WTC11 (cell line): Measurements from ENCODE around the gene UBE3C. TPM values are rescaled to one million over a fixed set of nuclear protein-coding genes. Genes with fewer than 3 reads are reported as not detected.

ENCODE experiments used
- ATAC-seq: fragments of 200-7000 bp; cut with Tn5 transposase; 2 replicates; pipeline ENCODE4 v1.10.0; 2021; ENCODE audit warnings: mild to moderate bottlenecking, moderate library complexity
- CTCF ChIA-PET: fragments of 300-600 bp; sonication (Branson Sonifier 250); formaldehyde crosslinking; loops from one replicate; lab custom pipeline; 2021; ENCODE audit warnings: antibody characterized with exemption; lab: Charles Lee
- POLR2A ChIA-PET: fragments of 350-600 bp; sonication (Branson Sonifier 250); formaldehyde crosslinking; loops from one replicate; lab custom pipeline; 2021; ENCODE audit warnings: antibody characterized with exemption; lab: Charles Lee
- DNase-seq: peaks from one replicate; pipeline ENCODE4 v3.0.0; 2021; ENCODE audit warnings: low spot score
- H3K27ac Mint-ChIP-seq: 2 replicates; pipeline ENCODE4 v1.8.0; 2021; ENCODE audit warnings: mixed read lengths
- H3K27me3 Mint-ChIP-seq: 2 replicates; pipeline ENCODE4 v1.8.0; 2021; ENCODE audit warnings: low read depth, mild to moderate bottlenecking, moderate library complexity, mixed read lengths
- H3K36me3 Mint-ChIP-seq: 2 replicates; pipeline ENCODE4 v1.8.0; 2021; ENCODE audit warnings: mixed read lengths
- H3K4me1 Mint-ChIP-seq: 2 replicates; pipeline ENCODE4 v1.8.0; 2022; ENCODE audit warnings: mixed read lengths
- H3K4me3 Mint-ChIP-seq: 2 replicates; pipeline ENCODE4 v1.8.0; 2021; ENCODE audit warnings: mild to moderate bottlenecking, moderate library complexity, mixed read lengths
- H3K9me3 Mint-ChIP-seq: 2 replicates; pipeline ENCODE4 v1.8.0; 2021; ENCODE audit warnings: mixed read lengths
- ELF4 ChIP-seq: sonication (generic); formaldehyde crosslinking; IDR thresholded peaks from 2 replicates; pipeline ENCODE4 v1.8.1; 2022; ENCODE audit warnings: low read depth, mild to moderate bottlenecking, moderate library complexity, missing genetic modification reagents
- FOXK1 ChIP-seq: sonication (generic); formaldehyde crosslinking; IDR thresholded peaks from 2 replicates; pipeline ENCODE4 v1.8.0; 2022; ENCODE audit warnings: mild to moderate bottlenecking, moderate library complexity, missing genetic modification reagents
- FOXP1 ChIP-seq: sonication (generic); formaldehyde crosslinking; IDR thresholded peaks from 2 replicates; pipeline ENCODE4 v1.8.0; 2022; ENCODE audit warnings: missing genetic modification reagents, mild to moderate bottlenecking, moderate library complexity, borderline replicate concordance
- KAT7 ChIP-seq: sonication (generic); formaldehyde crosslinking; IDR thresholded peaks from 2 replicates; pipeline ENCODE4 v1.8.1; 2023; ENCODE audit warnings: missing genetic modification reagents, mild to moderate bottlenecking, borderline replicate concordance
- MYBL2 ChIP-seq: sonication (generic); formaldehyde crosslinking; IDR thresholded peaks from 2 replicates; pipeline ENCODE4 v1.8.1; 2023; ENCODE audit warnings: mild to moderate bottlenecking, moderate library complexity, missing genetic modification reagents
- NFATC4 ChIP-seq: fragments of 250-450 bp; sonication (Bioruptor Pico); IDR thresholded peaks from 2 replicates; pipeline ENCODE4 v1.9.0; 2021; ENCODE audit warnings: mild to moderate bottlenecking
- NFE2L1 ChIP-seq: sonication (generic); formaldehyde crosslinking; IDR thresholded peaks from 2 replicates; pipeline ENCODE4 v1.8.1; 2023; ENCODE audit warnings: missing genetic modification reagents
- NR2C2 ChIP-seq: sonication (generic); formaldehyde crosslinking; IDR thresholded peaks from 2 replicates; pipeline ENCODE4 v1.8.0; 2022; ENCODE audit warnings: mild to moderate bottlenecking, missing genetic modification reagents
- NR3C1 ChIP-seq: sonication (generic); formaldehyde crosslinking; conservative IDR thresholded peaks from 2 replicates; pipeline ENCODE4 v1.8.1; 2023; ENCODE audit warnings: low read depth, mild to moderate bottlenecking, missing genetic modification reagents
- RELA ChIP-seq: sonication (generic); formaldehyde crosslinking; IDR thresholded peaks from 2 replicates; pipeline ENCODE4 v1.8.1; 2022; ENCODE audit warnings: missing genetic modification reagents, mild to moderate bottlenecking, borderline replicate concordance
- SOX15 ChIP-seq: fragments of 250-450 bp; sonication (Bioruptor Pico); IDR thresholded peaks from 2 replicates; pipeline ENCODE4 v1.9.0; 2021; ENCODE audit warnings: mild to moderate bottlenecking
- TEAD4 ChIP-seq: sonication (generic); formaldehyde crosslinking; IDR thresholded peaks from 2 replicates; pipeline ENCODE4 v1.8.0; 2022; ENCODE audit warnings: mild to moderate bottlenecking, missing genetic modification reagents
- ZNF138 ChIP-seq: sonication (generic); formaldehyde crosslinking; conservative IDR thresholded peaks from 2 replicates; pipeline ENCODE4 v1.8.1; 2022; ENCODE audit warnings: mild to moderate bottlenecking, moderate library complexity, missing genetic modification reagents
- ZNF317 ChIP-seq: sonication (generic); formaldehyde crosslinking; IDR thresholded peaks from 2 replicates; pipeline ENCODE4 v1.8.1; 2023; ENCODE audit warnings: low read depth, mild to moderate bottlenecking, moderate library complexity, missing genetic modification reagents, borderline replicate concordance
- ZNF396 ChIP-seq: fragments of 250-450 bp; sonication (Bioruptor Pico); IDR thresholded peaks from 2 replicates; pipeline ENCODE4 v1.8.0; 2021; ENCODE audit warnings: mild to moderate bottlenecking, moderate library complexity, borderline replicate concordance
- ZNF423 ChIP-seq: fragments of 250-450 bp; sonication (Bioruptor Pico); IDR thresholded peaks from 2 replicates; pipeline ENCODE4 v2.1.2; 2022; ENCODE audit warnings: mild to moderate bottlenecking, moderate library complexity
- total RNA-seq: library from RNA; stranded (reverse); gene quantifications from 3 replicates; pipeline ENCODE4 v1.2.3, GENCODE V29; 2021
- TF ChIP-seq, protein P1 (sequence below): sonication (generic); formaldehyde crosslinking; conservative IDR thresholded peaks from 2 replicates; pipeline ENCODE4 v1.8.1; 2023; ENCODE audit warnings: mild to moderate bottlenecking, low read depth, missing genetic modification reagents, moderate library complexity
- TF ChIP-seq, protein P2 (sequence below): sonication (generic); formaldehyde crosslinking; IDR thresholded peaks from 2 replicates; pipeline ENCODE4 v1.8.1; 2022; ENCODE audit warnings: mild to moderate bottlenecking, moderate library complexity, missing genetic modification reagents
- TF ChIP-seq, protein P3 (sequence below): fragments of 250-450 bp; sonication (Bioruptor Pico); IDR thresholded peaks from 2 replicates; pipeline ENCODE4 v2.1.2; 2022; ENCODE audit warnings: mild to moderate bottlenecking, moderate library complexity
- TF ChIP-seq, protein P4 (sequence below): fragments of 250-450 bp; sonication (Bioruptor Pico); IDR thresholded peaks from 2 replicates; pipeline ENCODE4 v1.9.0; 2021; ENCODE audit warnings: moderate library complexity, mild to moderate bottlenecking, inconsistent platforms, borderline replicate concordance
- TF ChIP-seq, protein P5 (sequence below): sonication (generic); formaldehyde crosslinking; IDR thresholded peaks from 2 replicates; pipeline ENCODE4 v1.8.1; 2023; ENCODE audit warnings: mild to moderate bottlenecking, moderate library complexity, missing genetic modification reagents
- TF ChIP-seq, protein P6 (sequence below): sonication (generic); formaldehyde crosslinking; IDR thresholded peaks from 2 replicates; pipeline ENCODE4 v1.8.1; 2022; ENCODE audit warnings: missing genetic modification reagents, borderline replicate concordance
- TF ChIP-seq, protein P7 (sequence below): fragments of 250-450 bp; sonication (Bioruptor Pico); IDR thresholded peaks from 2 replicates; pipeline ENCODE4 v1.9.0; 2021; ENCODE audit warnings: mild to moderate bottlenecking

Gene UBE3C
- total RNA-seq, 1 experiment from 2014 or later: 59.7 TPM

DNA sequence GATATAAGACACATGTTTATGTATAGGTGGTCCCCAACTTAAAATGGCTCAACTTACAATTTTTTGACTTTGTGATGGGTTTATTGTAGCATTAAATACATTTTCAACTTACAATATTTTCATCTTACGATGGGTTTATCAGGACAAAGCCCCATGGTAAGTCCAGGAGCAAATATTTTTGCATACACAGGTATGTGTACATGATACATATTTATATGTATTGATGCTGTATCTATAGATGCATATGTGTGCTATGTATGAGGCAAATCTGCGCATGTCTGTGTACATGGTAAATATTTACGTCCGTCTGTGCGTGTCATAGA lies 664 bp upstream of the UBE3C start:
- ChIA-PET POLR2A (interaction anchor here (0.6 to 0.7 kb wide), 2 partner anchors 245 to 434 kb away, joined by 3 read pairs; partner anchors contain the start of gene LMBR1), CTCF (interaction anchor here (0.5 to 0.7 kb wide), 2 partner anchors 239 to 260 kb away, joined by 3 to 6 read pairs; no protein-coding TSS in a partner anchor)
- ATAC-seq (no peak), DNase-seq (no peak)
- TF ChIP-seq TEAD4 (no peak), NR2C2 (CRISPR knock-in tag) (no peak), ZNF317 (CRISPR knock-in tag) (no peak), NFATC4 (CRISPR knock-in tag) (no peak), KAT7 (CRISPR knock-in tag) (no peak), ZNF138 (no peak), RELA (CRISPR knock-in tag) (no peak), NFE2L1 (CRISPR knock-in tag) (no peak), FOXP1 (no peak), ZNF423 (CRISPR knock-in tag) (no peak), ELF4 (no peak)
- TF ChIP-seq, protein P1, sequence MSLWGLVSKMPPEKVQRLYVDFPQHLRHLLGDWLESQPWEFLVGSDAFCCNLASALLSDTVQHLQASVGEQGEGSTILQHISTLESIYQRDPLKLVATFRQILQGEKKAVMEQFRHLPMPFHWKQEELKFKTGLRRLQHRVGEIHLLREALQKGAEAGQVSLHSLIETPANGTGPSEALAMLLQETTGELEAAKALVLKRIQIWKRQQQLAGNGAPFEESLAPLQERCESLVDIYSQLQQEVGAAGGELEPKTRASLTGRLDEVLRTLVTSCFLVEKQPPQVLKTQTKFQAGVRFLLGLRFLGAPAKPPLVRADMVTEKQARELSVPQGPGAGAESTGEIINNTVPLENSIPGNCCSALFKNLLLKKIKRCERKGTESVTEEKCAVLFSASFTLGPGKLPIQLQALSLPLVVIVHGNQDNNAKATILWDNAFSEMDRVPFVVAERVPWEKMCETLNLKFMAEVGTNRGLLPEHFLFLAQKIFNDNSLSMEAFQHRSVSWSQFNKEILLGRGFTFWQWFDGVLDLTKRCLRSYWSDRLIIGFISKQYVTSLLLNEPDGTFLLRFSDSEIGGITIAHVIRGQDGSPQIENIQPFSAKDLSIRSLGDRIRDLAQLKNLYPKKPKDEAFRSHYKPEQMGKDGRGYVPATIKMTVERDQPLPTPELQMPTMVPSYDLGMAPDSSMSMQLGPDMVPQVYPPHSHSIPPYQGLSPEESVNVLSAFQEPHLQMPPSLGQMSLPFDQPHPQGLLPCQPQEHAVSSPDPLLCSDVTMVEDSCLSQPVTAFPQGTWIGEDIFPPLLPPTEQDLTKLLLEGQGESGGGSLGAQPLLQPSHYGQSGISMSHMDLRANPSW: no peak
- TF ChIP-seq, protein P2, sequence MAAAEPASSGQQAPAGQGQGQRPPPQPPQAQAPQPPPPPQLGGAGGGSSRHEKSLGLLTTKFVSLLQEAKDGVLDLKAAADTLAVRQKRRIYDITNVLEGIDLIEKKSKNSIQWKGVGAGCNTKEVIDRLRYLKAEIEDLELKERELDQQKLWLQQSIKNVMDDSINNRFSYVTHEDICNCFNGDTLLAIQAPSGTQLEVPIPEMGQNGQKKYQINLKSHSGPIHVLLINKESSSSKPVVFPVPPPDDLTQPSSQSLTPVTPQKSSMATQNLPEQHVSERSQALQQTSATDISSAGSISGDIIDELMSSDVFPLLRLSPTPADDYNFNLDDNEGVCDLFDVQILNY (CRISPR knock-in tag): no peak
- TF ChIP-seq, protein P3, sequence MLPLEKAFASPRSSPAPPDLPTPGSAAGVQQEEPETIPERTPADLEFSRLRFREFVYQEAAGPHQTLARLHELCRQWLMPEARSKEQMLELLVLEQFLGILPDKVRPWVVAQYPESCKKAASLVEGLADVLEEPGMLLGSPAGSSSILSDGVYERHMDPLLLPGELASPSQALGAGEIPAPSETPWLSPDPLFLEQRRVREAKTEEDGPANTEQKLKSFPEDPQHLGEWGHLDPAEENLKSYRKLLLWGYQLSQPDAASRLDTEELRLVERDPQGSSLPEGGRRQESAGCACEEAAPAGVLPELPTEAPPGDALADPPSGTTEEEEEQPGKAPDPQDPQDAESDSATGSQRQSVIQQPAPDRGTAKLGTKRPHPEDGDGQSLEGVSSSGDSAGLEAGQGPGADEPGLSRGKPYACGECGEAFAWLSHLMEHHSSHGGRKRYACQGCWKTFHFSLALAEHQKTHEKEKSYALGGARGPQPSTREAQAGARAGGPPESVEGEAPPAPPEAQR: no peak
- TF ChIP-seq, protein P4, sequence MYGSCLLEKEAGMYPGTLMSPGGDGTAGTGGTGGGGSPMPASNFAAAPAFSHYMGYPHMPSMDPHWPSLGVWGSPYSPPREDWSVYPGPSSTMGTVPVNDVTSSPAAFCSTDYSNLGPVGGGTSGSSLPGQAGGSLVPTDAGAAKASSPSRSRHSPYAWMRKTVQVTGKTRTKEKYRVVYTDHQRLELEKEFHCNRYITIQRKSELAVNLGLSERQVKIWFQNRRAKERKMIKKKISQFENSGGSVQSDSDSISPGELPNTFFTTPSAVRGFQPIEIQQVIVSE (CRISPR knock-in tag): no peak
- TF ChIP-seq, protein P5, sequence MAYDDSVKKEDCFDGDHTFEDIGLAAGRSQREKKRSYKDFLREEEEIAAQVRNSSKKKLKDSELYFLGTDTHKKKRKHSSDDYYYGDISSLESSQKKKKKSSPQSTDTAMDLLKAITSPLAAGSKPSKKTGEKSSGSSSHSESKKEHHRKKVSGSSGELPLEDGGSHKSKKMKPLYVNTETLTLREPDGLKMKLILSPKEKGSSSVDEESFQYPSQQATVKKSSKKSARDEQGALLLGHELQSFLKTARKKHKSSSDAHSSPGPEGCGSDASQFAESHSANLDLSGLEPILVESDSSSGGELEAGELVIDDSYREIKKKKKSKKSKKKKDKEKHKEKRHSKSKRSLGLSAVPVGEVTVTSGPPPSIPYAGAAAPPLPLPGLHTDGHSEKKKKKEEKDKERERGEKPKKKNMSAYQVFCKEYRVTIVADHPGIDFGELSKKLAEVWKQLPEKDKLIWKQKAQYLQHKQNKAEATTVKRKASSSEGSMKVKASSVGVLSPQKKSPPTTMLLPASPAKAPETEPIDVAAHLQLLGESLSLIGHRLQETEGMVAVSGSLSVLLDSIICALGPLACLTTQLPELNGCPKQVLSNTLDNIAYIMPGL (CRISPR knock-in tag): no peak
- peak overlapping the region; percentile 51 for H3K4me3 Mint-ChIP-seq
- 0 out of 2 replicates have a peak overlapping the region, but pooled peaks have one; percentile 36 for H3K27ac Mint-ChIP-seq
- no peaks in the 10 kb centered on the region for H3K9me3 Mint-ChIP-seq
- no peaks in the 10 kb centered on the region; the same call in 1 of the 2 replicates for H3K27me3 Mint-ChIP-seq
- peaks cover 24% of the 10 kb centered on the region for H3K36me3 Mint-ChIP-seq
- peaks cover 28% of the 10 kb centered on the region for H3K4me1 Mint-ChIP-seq

DNA sequence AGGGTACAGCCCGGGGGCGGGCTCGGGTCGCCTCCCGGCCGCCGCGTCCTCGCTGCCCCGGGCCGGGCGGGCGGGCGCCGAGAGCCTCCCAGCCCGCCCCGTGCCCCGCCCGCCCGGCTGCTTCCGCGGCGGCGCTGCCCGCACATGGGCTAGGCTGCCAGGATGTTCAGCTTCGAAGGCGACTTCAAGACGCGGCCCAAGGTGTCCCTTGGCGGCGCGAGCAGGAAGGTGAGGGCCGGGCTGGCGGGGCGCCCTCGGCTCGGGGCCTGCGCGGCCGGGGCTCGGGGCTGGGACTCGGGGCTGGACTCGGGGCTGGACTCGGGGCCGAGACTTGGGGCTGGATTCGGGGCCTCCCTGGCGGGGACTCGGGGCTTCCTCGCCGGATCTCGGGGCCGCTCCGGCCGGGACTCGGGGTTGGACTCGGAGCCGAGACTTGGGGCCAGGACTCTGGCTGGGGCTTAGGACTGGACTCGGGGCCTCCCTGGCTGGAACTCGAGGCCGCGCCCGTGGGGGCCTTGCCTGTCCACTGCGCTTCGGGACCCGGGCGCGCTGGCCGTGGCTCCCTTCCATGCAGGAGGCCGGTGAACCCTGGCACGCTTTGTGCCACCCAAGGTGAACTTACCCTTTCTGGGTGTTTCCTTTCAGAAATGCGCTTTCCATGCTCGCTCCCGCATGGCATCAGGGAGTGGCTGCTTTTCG lies 534 bp downstream of the UBE3C start:
- peak; percentile 57 for ATAC-seq
- Mint-ChIP-seq H3K4me1 (peaks cover 40% of the 10 kb centered on the region), H3K27ac (no peak overlapping the region), H3K27me3 (no peaks in the 10 kb centered on the region; the same call in 1 of the 2 replicates), H3K9me3 (no peaks in the 10 kb centered on the region), H3K4me3 (peak overlapping the region; percentile 84), H3K36me3 (peaks cover 26% of the 10 kb centered on the region)
- POLR2A ChIA-PET: no interaction called here
- DNase-seq: peak; percentile 52
- CTCF ChIA-PET: interaction anchor here (0.5 kb wide), 1 partner anchor 235 kb away, joined by 5 read pairs; no protein-coding TSS in a partner anchor
- TF ChIP-seq, protein P6, sequence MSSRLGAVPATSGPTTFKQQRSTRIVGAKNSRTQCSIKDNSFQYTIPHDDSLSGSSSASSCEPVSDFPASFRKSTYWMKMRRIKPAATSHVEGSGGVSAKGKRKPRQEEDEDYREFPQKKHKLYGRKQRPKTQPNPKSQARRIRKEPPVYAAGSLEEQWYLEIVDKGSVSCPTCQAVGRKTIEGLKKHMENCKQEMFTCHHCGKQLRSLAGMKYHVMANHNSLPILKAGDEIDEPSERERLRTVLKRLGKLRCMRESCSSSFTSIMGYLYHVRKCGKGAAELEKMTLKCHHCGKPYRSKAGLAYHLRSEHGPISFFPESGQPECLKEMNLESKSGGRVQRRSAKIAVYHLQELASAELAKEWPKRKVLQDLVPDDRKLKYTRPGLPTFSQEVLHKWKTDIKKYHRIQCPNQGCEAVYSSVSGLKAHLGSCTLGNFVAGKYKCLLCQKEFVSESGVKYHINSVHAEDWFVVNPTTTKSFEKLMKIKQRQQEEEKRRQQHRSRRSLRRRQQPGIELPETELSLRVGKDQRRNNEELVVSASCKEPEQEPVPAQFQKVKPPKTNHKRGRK (CRISPR knock-in tag): no peak
- TF ChIP-seq FOXK1 (CRISPR knock-in tag) (no peak), NR3C1 (CRISPR knock-in tag) (no peak), ZNF396 (CRISPR knock-in tag) (no peak), NR2C2 (CRISPR knock-in tag) (no peak), SOX15 (no peak), ELF4 (no peak), MYBL2 (CRISPR knock-in tag) (0 out of 2 replicates have a peak, but pooled peaks have one; percentile 25)
- TF ChIP-seq, protein P7, sequence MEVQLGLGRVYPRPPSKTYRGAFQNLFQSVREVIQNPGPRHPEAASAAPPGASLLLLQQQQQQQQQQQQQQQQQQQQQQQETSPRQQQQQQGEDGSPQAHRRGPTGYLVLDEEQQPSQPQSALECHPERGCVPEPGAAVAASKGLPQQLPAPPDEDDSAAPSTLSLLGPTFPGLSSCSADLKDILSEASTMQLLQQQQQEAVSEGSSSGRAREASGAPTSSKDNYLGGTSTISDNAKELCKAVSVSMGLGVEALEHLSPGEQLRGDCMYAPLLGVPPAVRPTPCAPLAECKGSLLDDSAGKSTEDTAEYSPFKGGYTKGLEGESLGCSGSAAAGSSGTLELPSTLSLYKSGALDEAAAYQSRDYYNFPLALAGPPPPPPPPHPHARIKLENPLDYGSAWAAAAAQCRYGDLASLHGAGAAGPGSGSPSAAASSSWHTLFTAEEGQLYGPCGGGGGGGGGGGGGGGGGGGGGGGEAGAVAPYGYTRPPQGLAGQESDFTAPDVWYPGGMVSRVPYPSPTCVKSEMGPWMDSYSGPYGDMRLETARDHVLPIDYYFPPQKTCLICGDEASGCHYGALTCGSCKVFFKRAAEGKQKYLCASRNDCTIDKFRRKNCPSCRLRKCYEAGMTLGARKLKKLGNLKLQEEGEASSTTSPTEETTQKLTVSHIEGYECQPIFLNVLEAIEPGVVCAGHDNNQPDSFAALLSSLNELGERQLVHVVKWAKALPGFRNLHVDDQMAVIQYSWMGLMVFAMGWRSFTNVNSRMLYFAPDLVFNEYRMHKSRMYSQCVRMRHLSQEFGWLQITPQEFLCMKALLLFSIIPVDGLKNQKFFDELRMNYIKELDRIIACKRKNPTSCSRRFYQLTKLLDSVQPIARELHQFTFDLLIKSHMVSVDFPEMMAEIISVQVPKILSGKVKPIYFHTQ (CRISPR knock-in tag): no peak
